ENCODE results near the gene SLC39A11.

GRCh38 chr17:73122953-73123605, 30.6 kb upstream of the SLC39A11 start:
- TF ChIP-seq TAF1 (IDR thresholded peaks at IDR 0.05; ENCODE audit: low read depth) (no peak), CEBPB (IDR thresholded peaks at IDR 0.05) (no peak), NFIC (IDR thresholded peaks at IDR 0.05) (no peak)
